Daoy (cell line): ENCODE results near the gene KLK12. TPM values are rescaled to one million over a fixed set of nuclear protein-coding genes. Genes with fewer than 3 reads are reported as not detected.
A peak's percentile ranks its signal among the peaks of the same experiment; 100 is the strongest.

Source experiments
- DNase-seq: peaks from one replicate; pipeline ENCODE4 v3.0.0-alpha.2; 2015; ENCODE audit warnings: low read depth
- total RNA-seq: library from RNA; depleted of rRNA; stranded (reverse); fragments of >200 nt; shearing (Covaris generic); gene quantifications from 2 replicates; pipeline ENCODE4 v1.2.3, GENCODE V29; 2014; rRNA removed

KLK12 gene
- not detected in 2 replicates for total RNA-seq

GRCh38 chr19:51034704-51035103 lies at the start of gene KLK12:
TSS of gene KLK12 (minus strand) at chr19:51035002. CDS start at chr19:51034621, 381 bp downstream.
- DNase-seq: no peak

GRCh38 chr19:51084505-51084904 lies 49.7 kb upstream of the KLK12 start:
- no peak for DNase-seq

- no peak for DNase-seq
These were observed 49.0 kb upstream of the KLK12 start for GRCh38 chr19:51083783-51084182.

- no peak for DNase-seq
These were observed 48.4 kb upstream of the KLK12 start for GRCh38 chr19:51083181-51083580.

GRCh38 chr19:51082611-51083010 lies 47.8 kb upstream of the KLK12 start, which contains the start of gene KLK14:
TSS of gene KLK14 (minus strand) at chr19:51082887. CDS start at chr19:51082614, 273 bp downstream.
- no peak for DNase-seq

GRCh38 chr19:51081476-51081875 lies 46.7 kb upstream of the KLK12 start:
- no peak for DNase-seq

- peak; percentile 46 for DNase-seq
These were observed 44.8 kb upstream of the KLK12 start for GRCh38 chr19:51079481-51080110.

- no peak for DNase-seq
These were observed 43.9 kb upstream of the KLK12 start for GRCh38 chr19:51078731-51079130.

GRCh38 chr19:51078104-51078503 lies 43.3 kb upstream of the KLK12 start:
- no peak for DNase-seq

GRCh38 chr19:51076631-51077213 lies 41.9 kb upstream of the KLK12 start:
- DNase-seq: no peak

- no peak for DNase-seq
These were observed 41.2 kb upstream of the KLK12 start for GRCh38 chr19:51075998-51076397.

- DNase-seq: no peak
These were observed 36.2 kb upstream of the KLK12 start for GRCh38 chr19:51071095-51071405.

- DNase-seq: no peak
These were observed 35.7 kb upstream of the KLK12 start for GRCh38 chr19:51070334-51071094.

- no peak for DNase-seq
These were observed 31.8 kb upstream of the KLK12 start for GRCh38 chr19:51066393-51067186.

- no peak for DNase-seq
These were observed 30.6 kb upstream of the KLK12 start for GRCh38 chr19:51065221-51065960.

- peak; percentile 71 for DNase-seq
These were observed 29.9 kb upstream of the KLK12 start, which contains the start of gene KLK13 for GRCh38 chr19:51064534-51065220. TSS of gene KLK13 (minus strand) at chr19:51065092. CDS start at chr19:51065067, 25 bp downstream.

- DNase-seq: no peak
These were observed 28.9 kb upstream of the KLK12 start for GRCh38 chr19:51063664-51064063.

- DNase-seq: no peak
These were observed 26.2 kb upstream of the KLK12 start for GRCh38 chr19:51060973-51061372.

- no peak for DNase-seq
These were observed 25.5 kb upstream of the KLK12 start for GRCh38 chr19:51060336-51060735.

- DNase-seq: no peak
These were observed 24.9 kb upstream of the KLK12 start for GRCh38 chr19:51059715-51060114.

GRCh38 chr19:51055866-51056265 lies 21.1 kb upstream of the KLK12 start:
- DNase-seq: no peak
